ENCODE measurements around the gene SMC6. TPM values are rescaled to one million over a fixed set of nuclear protein-coding genes. Genes with fewer than 3 reads are reported as not detected.

SMC6 gene
- total RNA-seq, 1 experiment from 2014 or later, result 46.7 TPM

- no peak for ATAC-seq
- H3K27ac Mint-ChIP-seq, result no peak overlapping the region
- H3K27me3 Mint-ChIP-seq (ENCODE audit: low read depth), result no peaks in the 10 kb centered on the region
- peaks cover 26% of the 10 kb centered on the region for H3K36me3 Mint-ChIP-seq
- no peaks in the 10 kb centered on the region for H3K9me3 Mint-ChIP-seq
- peaks cover 67% of the 10 kb centered on the region for H3K4me1 Mint-ChIP-seq
- no peak for TF ChIP-seq ZNF425 (CRISPR knock-in tag; conservative IDR thresholded peaks at IDR 0.05)
- TF ChIP-seq E2F5 (CRISPR knock-in tag; IDR thresholded peaks at IDR 0.05), result no peak
- TF ChIP-seq ZNF396 (CRISPR knock-in tag; IDR thresholded peaks at IDR 0.05; ENCODE audit: borderline replicate concordance), result no peak
- no peak for TF ChIP-seq SOX15 (CRISPR knock-in tag; IDR thresholded peaks at IDR 0.05)
- TF ChIP-seq RELA (CRISPR knock-in tag; IDR thresholded peaks at IDR 0.05; ENCODE audit: borderline replicate concordance), result no peak
- TF ChIP-seq ZNF219 (CRISPR knock-in tag; IDR thresholded peaks at IDR 0.05; ENCODE audit: borderline replicate concordance), result no peak
- TF ChIP-seq MLX (CRISPR knock-in tag; IDR thresholded peaks at IDR 0.05), result no peak
- no peak for TF ChIP-seq ZNF423 (CRISPR knock-in tag; IDR thresholded peaks at IDR 0.05)
- TF ChIP-seq KAT7 (CRISPR knock-in tag; IDR thresholded peaks at IDR 0.05; ENCODE audit: borderline replicate concordance), result no peak
- no peak for TF ChIP-seq FOXK1 (CRISPR knock-in tag; IDR thresholded peaks at IDR 0.05)
- no peak overlapping the region for H3K4me3 Mint-ChIP-seq
- no peak for DNase-seq (ENCODE audit: low spot score)
- CTCF ChIA-PET, result no interaction called here
- POLR2A ChIA-PET, result no interaction called here
These were observed 136.1 kb downstream of the SMC6 start for GRCh38 chr2:17617516-17617915.

- ChIA-PET CTCF (no interaction called here), POLR2A (no interaction called here)
- no peaks in the 10 kb centered on the region for H3K9me3 Mint-ChIP-seq
- DNase-seq (ENCODE audit: low spot score) (no peak), ATAC-seq (no peak)
- TF ChIP-seq CREM (CRISPR knock-in tag; IDR thresholded peaks at IDR 0.05) (no peak), USF2 (CRISPR knock-in tag; IDR thresholded peaks at IDR 0.05) (no peak), ZSCAN18 (CRISPR knock-in tag; IDR thresholded peaks at IDR 0.05) (no peak), AR (CRISPR knock-in tag; IDR thresholded peaks at IDR 0.05) (no peak)
- peaks cover 55% of the 10 kb centered on the region for H3K4me1 Mint-ChIP-seq
- peak overlapping the region; percentile 27; the same call in 1 of the 2 replicates for H3K27ac Mint-ChIP-seq
- H3K36me3 Mint-ChIP-seq, result peaks cover 22% of the 10 kb centered on the region
- H3K4me3 Mint-ChIP-seq, result no peak overlapping the region
- no peaks in the 10 kb centered on the region for H3K27me3 Mint-ChIP-seq (ENCODE audit: low read depth)
These were observed 137.2 kb downstream of the SMC6 start for GRCh38 chr2:17616405-17616804.
